Activated CD8-positive, alpha-beta memory T cell treated with anti-CD3 and anti-CD28 coated beads, Interleukin-2, amount 50 U/mL, for 4 hours (primary cell): ENCODE measurements around the gene NUFIP2.
"Not testable (repeated sequence)": the region's sequence is repeated elsewhere in the genome, so short reads cannot be mapped to it uniquely, and the experiment has no call there.

ENCODE experiments used
- DNase-seq: peaks from one replicate; pipeline ENCODE4 v3.0.0-alpha.2; 2020

Gene NUFIP2

GRCh38 chr17:29273924-29274323, 20.0 kb downstream of the NUFIP2 start:
- no peak for DNase-seq

- not testable (repeated sequence) for DNase-seq
These were observed 22.0 kb downstream of the NUFIP2 start for GRCh38 chr17:29271980-29272379.

GRCh38 chr17:29263916-29264315, 30.0 kb downstream of the NUFIP2 start:
- no peak for DNase-seq

DNA sequence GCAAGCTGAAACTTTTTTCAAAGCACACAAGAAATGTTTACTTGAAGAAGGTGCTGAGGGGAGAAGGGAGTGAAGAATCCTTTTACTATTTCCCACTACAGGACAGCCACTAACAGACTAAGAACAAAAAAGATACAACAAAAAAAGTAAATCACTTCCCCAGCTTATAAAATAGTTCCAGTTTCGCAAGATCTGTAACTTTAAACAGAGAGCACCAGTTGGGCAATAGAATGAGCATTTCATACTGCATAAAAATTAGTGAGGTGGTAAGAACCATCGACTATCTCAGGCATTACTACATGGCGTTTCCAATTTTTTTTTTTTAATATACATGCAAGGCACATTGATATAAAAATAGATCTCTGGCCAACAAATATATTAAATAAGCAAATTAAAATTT, 36.2 kb downstream of the NUFIP2 start:
- DNase-seq = no peak

DNA sequence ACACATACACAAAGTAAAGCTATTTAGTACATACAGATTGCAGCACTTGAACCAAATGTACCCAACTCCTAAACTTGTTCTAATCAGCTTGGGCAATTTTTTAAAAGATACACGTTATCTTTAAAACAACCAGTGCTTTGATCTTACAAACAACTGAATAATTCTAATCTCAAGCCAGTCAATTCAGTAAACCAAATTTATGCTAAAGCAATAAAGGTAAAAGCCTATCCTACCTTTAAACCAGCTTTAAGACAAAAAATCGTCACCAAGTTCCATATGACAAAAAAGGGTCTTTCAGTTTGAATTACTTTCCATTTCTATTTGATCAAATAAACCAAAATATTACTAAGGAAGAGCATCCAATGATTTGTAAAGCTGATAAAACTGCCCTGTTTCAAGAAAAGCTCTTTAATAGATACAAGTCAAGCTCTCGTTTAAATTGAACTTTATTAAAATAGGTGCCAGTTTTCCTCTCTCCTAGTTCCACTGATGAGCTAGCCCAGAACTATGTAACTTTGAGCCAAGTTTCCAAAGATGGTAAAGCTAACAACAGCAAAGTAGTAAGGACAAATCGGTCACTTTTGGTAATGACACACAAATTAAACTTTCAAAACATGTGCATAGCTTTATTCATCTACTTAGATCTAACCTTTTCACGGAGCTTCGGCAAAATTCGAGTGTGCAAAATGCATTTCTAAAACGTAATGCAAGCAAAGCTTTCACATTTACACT, 37.0 kb downstream of the NUFIP2 start:
- no peak for DNase-seq

DNA sequence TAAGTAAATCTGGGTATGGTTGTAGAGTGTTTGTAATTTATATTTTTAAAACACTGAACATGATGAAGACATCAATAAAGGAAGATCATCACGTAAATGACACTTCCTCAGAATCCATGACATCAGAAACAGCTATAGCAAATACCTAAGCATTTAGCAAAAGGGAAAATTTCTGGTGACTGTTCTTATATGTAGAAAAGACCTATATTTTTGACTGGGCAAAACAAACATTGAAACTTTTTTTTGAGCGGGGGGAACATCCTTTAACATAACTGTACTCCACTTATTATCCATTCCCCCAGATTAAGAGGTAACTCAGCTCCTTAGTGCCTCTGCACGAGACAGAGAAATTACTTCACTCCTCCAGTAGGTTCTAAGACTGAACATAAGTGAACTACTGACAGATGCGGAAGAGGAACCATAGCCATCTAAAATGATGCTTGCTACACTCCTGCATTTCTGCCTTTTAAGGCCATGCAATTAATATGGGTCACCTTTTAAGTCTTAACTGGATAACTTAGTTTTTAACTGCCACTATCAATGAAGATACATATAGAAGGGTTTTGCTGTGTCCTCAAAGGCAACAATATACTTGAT, 37.9 kb downstream of the NUFIP2 start:
- no peak for DNase-seq

DNA sequence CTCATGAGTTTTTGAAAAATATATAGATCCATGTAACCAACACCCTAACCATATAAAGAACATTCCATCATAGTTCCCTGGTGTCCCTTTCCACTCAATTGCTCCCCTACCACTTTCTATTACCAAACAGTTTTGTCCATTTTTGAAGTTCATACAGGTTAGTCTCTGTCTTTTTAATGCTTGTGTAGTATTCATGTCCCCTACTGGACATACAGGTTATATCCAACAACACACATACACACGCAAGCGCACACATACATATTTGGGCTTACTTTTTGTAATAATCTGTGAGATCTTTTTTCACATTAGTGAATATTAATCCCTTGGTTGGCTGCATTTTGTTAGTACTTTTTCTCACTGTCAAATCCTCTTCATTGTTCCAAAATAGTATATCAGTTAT, 40.9 kb downstream of the NUFIP2 start:
- no peak for DNase-seq

- DNase-seq = no peak
These were observed 41.7 kb downstream of the NUFIP2 start for GRCh38 chr17:29252101-29252791.

- no peak for DNase-seq
These were observed 42.8 kb downstream of the NUFIP2 start for GRCh38 chr17:29251184-29251583.

GRCh38 chr17:29250666-29251065, 43.3 kb downstream of the NUFIP2 start:
- DNase-seq = no peak

DNA sequence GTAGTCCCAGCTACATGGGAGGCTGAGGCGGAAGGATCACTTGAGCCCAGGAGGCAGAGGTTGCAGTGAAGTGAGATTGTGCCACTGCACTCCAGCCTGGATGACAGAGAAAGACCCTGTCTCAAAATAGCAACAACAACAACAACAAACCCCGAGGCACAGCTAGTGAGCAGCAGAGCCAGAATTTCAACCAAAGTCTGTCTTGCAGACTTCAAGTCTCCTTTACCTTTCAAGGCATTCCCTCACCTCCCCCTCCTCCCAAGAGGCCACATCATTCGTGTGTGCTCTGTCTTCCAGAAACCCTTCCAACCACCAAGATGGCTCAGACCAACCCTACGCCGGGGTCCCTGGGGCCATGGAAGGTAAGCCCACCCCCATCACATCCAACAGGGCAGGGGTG, 45.1 kb downstream of the NUFIP2 start:
- no peak for DNase-seq

- no peak for DNase-seq
These were observed 46.7 kb downstream of the NUFIP2 start for GRCh38 chr17:29247219-29247618.

DNA sequence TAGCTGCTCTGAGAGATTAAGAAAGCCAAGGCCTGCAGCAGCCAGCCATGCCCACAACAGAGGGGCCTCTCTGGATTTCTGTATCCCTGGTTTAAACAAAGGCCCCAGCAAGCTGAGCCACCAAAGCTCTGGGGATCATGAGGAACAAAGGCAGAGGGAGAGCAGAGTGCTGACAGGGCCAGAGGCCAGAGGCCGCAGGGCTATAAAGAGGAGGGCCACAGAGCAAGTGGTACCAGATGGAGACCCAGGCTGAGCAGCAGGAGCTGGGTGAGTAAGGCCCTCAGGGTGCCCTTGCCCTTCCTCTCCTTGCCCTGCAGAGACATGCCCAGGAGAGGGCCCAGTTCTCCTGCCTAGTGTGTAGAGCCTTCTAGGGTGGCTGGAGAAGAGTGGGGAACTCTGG, 47.3 kb downstream of the NUFIP2 start, which contains the start of gene CRYBA1:
Gene CRYBA1, plus strand, starts transcription at position 232 of the 400 bp plus-strand sequence. Its CDS starts 5 bp downstream, at position 237.
- no peak for DNase-seq

- no peak for DNase-seq
These were observed 48.5 kb downstream of the NUFIP2 start for GRCh38 chr17:29245401-29245800.

- no peak for DNase-seq
These were observed 50.2 kb downstream of the NUFIP2 start for GRCh38 chr17:29243792-29244191.

GRCh38 chr17:29242790-29243189, 51.2 kb downstream of the NUFIP2 start:
- no peak for DNase-seq

GRCh38 chr17:29242051-29242450, 51.9 kb downstream of the NUFIP2 start:
- no peak for DNase-seq

GRCh38 chr17:29240968-29241963, 52.7 kb downstream of the NUFIP2 start:
- no peak for DNase-seq

DNA sequence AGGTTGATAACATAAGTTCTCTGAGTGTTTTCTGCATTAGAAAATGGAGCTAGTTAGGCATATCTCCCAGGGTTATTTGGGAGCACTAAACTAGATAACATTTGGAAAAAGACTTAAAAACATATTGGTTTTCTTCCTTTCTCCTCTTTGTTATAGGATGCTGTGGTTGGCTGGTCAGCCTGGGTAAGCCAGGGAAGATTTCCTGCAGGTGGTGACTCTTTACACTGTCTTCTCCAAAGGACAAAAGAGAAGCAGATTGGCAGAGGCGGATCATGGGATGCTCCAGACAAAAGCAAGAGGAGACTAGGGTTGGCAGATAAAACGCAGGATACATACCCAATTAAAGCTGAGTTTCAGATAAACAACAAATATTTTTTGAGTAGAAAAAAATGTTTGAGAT, 53.5 kb downstream of the NUFIP2 start:
- no peak for DNase-seq

GRCh38 chr17:29238133-29238850, 55.7 kb downstream of the NUFIP2 start:
- DNase-seq = no peak

DNA sequence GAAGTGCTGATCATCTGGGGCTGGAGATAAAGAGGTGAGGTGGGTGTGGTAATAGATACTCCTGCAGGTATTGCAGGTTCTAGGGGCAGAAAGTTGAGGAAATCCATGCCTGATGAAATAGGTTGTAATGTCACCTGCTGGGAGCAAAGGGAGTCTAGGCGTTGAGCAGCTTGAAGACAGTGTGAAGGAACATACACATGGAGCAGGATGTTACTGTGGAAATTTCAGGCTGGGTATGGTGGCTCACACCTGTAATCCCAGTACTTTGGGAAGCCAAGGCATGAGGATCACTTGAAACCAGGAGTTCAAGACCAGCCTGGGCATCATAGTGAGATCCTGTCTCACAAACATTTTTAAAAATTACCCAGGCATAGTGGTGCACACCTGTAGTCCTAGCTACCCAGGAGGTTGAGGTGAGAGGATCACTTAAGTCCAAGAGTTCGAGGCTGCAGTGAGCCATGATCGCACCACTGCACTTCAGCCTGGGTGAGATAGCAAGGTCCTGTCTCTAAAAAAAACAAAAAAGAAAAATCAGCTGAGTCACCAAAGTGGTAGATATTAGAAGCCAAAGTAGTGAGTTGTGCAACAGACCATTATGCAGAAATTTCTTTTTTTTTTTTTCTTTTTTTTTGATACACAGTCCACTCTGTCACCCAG, 56.3 kb downstream of the NUFIP2 start:
- no peak for DNase-seq

DNA sequence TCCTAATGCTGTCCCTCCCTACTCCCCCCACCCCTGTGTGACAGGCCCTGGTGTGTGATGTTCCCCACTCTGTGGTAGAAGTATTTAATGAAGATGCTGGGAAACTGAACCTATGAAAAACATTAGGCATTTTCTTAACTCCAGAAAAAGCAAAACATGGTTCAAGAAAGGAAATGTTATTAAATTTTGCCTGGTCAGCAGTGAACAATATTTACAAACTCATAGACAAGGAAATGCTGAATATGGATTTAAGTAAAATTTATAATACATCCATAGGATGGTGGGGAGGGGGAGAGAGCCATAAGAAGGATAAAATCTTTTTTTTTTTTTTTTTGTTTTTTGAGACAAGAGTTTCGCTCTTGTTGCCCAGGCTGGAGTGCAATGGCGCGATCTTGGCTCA, 58.0 kb downstream of the NUFIP2 start:
- no peak for DNase-seq
